ENCODE results near the gene DNLZ.

- TF ChIP-seq JUND (IDR thresholded peaks at IDR 0.05; ENCODE audit: low read depth, low read length) (no peak), CTCF (IDR thresholded peaks at IDR 0.05 in 2 of 3, conservative IDR thresholded peaks at IDR 0.05 in 1 of 3; ENCODE audit: control insufficient read depth in 2 of 3, extremely low read depth in 1 of 3, insufficient read depth in 1 of 3, low read depth in 3 of 3, low read length in 3 of 3) (no peak), PBX3 (IDR thresholded peaks at IDR 0.05; ENCODE audit: insufficient replicate concordance, low read depth, low read length) (no peak), EZH2 (IDR thresholded peaks at IDR 0.05; ENCODE audit: borderline replicate concordance, control insufficient read depth, low read depth, low read length) (no peak), KDM1A (IDR thresholded peaks at IDR 0.05; ENCODE audit: borderline replicate concordance) (no peak), RFX5 (IDR thresholded peaks at IDR 0.05; ENCODE audit: low read depth, low read length) (no peak), POLR2AphosphoS2 (IDR thresholded peaks at IDR 0.05; ENCODE audit: low read depth, low read length) (no peak), SIX5 (IDR thresholded peaks at IDR 0.05; ENCODE audit: low read depth, low read length, severe bottlenecking) (no peak)
Measured at GRCh38 chr9:136310273-136311030, 53.1 kb downstream of the DNLZ start.

All from GM12878 (cell line).